ENCODE measurements around the gene EWSR1.

Gene EWSR1

GRCh38 chr22:29251981-29252911, 15.8 kb upstream of the EWSR1 start:
- DNase-seq: no peak

DNA sequence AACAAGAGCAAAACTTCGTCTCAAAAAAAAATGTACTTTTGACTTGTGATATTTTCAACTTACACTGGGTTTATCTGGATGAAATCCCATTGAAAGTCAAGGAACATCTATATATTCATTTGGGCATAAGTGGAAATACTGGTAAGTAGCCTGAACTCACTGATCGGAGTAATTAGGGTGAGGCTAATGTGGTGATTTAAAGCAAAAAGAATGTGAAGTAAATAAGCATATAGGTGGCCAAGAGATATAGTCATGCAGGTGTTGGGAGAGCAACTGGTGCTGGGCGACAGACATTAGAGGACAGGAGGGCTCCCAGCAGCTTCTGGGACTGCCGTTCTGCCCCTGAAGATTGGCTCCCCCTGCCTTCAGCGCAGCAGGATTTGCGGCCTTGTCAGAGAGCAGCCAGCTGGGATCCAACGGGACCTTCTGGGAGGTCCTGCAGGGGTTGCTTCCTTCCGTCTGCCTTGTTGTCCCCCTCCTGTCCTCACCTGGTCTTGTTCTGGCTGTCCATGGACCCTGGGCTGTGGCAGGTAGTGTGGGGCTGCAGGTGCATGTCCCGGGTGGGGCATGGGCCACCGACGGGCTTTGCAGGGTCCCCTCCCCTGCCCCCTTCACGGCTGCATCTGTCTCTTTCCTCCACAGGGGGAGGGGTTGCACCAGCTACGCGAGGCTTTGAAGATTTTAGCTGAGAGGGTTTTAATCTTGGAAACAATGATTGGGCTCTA, 14.3 kb upstream of the EWSR1 start:
- no peak for DNase-seq

DNA sequence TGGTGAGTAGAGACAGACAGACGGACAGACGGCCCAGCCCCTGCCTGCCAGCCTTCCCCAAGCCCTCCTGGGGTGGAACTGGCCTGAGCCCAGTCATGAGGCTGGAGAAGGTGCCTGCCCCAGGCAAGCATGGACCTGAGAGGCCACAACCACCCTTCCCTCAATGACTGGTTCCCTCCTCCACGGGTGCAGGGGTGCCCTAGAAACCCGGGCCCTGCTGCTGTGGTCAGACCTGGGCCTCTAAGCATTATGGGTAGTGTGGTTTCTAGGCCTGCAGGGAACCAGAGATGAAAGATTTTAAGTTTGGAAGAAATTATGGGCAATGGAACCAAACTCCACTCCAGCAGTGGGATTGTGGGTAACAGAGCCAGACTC, 13.8 kb upstream of the EWSR1 start:
- DNase-seq: no peak

GRCh38 chr22:29255064-29255621, 12.9 kb upstream of the EWSR1 start:
- no peak for DNase-seq

DNA sequence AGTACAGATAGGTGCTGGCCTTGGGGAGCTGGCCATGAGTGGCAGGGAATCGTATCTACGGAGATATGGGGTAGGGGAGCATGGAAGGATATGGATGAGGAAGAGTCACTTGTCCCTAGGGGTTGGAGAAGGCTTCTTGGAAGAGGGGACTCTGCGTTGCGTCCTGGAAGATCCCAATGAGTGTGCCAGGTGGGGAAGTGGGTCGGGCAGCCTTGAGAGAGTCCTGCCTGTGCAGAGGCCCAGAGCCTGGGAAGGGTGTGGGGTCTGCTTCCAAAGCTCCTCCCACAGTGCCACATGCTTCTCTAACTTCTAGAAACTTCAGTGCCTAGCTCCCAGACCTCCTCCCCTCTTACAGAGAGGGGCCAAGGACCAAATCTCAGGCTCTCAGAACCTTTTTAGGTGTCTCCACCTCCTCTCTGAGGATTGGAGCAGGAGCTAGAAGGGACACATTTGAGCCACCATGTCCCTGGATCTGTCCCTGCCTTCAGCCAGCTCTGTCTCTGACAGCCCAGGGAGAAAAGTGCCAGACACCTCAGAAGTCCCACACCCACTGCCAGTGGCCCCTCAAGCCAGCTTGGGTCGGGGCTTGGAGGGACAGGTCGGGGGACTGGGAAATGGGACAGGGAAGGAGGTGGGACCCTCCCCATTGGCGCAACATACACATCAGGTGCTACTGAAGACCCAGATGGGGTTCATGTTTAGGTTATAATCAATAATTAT, 11.3 kb upstream of the EWSR1 start:
- DNase-seq: no peak

GRCh38 chr22:29257751-29258181, 10.3 kb upstream of the EWSR1 start:
- no peak for DNase-seq

GRCh38 chr22:29258407-29259252, 9.4 kb upstream of the EWSR1 start:
- DNase-seq: no peak

DNA sequence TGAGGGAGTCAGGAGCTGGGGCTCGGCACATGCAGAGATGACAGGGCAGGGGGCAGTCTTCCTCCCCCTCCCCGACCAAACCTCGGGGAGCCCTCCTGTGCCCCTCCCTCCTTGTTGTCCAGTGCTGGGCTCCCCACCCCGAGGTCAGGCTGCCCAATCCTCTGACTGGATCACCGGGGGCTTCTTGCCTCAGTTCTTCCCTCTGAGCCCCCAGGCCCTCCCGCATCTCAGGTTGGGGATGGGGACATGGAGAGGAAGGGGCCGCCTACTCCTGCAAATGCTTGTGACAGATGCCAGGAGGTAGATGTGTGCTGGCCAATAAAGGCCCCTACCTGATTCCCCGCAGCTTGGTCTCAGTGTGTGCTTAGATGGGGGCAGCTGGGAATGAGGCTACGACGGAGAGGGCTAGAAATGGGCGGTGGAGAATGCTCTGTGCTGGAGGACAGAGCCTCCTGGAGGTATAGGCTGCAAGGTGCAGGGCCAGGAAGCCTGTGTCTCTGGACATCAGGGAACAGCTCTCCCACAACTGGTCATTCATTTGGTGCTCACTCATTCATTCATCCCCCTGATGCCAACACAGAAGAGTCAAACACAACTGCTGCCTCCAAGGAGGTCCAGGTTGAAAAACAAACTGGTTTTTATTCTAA, 8.7 kb upstream of the EWSR1 start:
- DNase-seq: no peak

DNA sequence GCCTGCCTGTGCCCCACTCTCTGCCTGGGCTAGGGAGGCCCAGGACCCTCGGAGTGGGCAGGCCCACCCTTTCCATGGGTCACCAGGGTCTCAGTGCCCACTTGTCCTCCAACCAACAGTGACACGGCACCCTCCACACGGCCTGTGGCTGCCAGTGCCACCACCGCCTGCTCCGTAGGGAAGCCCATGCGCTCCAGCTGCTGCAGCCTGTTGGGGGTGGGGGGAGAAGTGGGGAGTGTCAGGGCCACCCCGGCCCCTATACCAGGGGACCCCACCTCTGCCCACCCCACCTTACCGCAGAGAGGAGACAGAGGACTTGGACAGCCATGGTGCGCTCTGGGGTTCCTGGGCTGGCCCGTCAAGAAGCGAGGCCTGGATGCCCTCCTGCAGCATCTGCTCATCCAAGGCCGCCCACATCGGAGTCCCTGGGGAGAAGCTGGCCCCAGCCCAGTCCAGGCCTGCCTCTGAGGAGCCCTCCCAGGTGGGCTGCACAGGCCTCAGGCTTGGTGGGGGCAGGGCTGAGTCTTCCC, 8.0 kb upstream of the EWSR1 start:
- DNase-seq: no peak

DNA sequence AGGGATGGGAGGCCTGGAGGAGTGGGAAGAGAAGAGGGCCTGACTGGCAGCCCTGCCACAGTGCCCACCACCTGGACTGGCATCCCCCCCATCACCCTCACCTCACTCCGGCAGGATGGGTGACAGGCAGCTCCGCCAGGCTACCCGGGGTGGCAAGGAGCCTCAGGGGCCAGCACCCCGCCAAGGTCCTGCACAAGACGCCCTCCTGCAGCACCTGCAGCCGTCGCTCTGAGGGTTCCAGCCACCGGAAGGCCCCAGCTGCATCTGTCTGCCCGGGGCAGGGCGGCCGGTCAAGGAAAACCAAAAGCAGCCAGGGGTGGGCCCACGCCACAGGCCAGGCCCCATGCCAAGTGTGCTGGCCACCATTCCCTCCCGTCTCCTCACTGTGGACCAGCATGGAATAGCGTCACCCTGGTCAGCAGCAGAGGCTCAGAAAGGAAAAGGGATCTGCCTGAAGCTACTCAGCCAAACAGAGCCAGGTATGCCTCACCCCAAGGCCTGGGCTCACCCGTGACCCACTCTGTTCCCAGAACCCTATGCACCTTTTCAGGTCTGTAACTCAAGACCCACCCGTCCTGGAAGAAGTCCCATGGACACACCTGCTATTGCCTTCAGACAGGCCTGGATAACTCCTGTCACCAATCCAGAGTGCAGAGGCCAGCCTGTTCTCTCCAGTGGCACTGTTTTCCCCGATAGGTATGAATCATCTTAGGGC, 7.3 kb upstream of the EWSR1 start:
- DNase-seq: no peak

- DNase-seq: no peak
Observed at GRCh38 chr22:29263791-29264276, 4.2 kb upstream of the EWSR1 start.

DNA sequence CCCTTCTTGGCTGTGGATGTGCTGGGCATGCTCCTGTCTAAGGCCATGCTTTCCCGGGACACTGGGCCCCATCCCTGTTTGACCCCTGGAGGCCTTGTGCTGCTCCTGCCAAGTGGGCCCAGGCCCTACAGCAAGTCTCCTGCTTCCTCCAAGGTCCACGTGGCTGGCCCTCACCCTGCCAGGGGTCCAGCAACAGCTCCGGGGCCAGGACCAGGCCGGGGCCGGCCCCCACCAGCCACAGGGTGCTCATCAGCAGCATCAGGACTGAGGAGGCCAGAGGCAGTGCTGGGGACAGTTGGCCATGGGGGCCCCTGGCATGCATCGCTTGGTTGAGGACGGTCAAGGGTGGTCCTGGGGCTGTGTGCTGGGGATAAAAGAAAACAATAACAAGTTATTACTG, 2.8 kb upstream of the EWSR1 start:
- DNase-seq: no peak

- no peak for DNase-seq
Observed at GRCh38 chr22:29265929-29266328, 2.1 kb upstream of the EWSR1 start.

GRCh38 chr22:29266564-29267461, 1.3 kb upstream of the EWSR1 start:
- no peak for DNase-seq

- no peak for DNase-seq
Observed at GRCh38 chr22:29267462-29267857, 608 bp upstream of the EWSR1 start.

GRCh38 chr22:29268511-29269229, 602 bp downstream of the EWSR1 start:
- DNase-seq: peak; percentile 46

DNA sequence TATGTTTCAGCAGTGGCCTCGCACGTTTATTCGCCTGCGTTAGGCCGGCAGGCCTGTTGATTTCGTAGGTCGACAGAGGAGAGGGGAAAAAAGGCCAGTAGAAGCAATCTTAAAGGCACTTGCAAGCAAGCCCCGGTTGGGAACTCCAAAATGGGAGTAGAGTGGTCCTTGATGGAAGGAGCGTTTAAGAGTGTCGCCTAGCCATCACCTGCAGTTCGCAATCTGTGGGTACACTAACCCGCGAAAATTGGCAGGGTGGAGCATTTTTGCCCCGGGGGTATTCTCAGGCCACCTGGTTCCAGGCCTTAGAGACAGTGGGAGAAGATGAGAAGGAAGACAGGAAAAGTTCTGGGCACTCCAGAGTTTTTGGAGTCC, 1.1 kb downstream of the EWSR1 start:
- no peak for DNase-seq

DNA sequence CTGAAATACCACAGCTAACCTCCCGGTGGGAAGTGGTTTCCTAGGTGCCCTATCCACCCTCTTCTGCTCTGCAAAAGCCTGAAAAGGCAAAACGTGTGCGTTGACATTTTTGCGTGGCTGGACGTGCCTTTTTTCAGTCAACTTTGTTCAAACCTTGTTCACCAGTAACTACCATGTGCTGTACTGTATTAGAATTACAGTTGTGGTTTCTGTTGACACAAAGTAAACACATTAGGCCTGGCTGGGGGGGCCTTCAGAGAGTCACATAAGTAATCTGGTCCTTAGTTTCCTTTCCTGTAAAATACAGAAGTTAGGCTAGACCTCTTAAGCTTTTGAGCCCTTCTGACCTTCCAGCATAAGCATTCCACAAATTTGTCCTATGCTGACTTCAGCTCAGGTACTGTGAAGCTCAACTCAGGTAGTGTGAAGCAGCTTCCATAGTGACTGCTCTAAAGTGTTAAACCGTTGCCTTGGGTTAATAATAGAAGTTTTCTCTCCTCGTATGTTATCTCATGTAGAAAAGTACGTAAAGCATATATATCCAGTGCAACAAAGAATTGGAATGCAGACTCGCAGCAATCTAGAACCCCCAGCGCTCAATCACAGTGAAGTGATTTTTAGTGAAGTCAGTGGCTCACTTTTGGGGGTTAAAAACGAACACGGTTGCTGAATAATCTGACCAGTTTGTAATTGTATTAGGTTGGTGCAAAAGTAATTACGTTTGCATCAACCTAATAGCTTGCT, 1.8 kb downstream of the EWSR1 start:
- DNase-seq: no peak

Data from CD4-positive, alpha-beta T cell treated with Interleukin-21 for 1 hour (primary cell).